Activated CD4-positive, alpha-beta T cell treated with anti-CD3 and anti-CD28 coated beads, Interleukin-2, amount 50 U/mL, for 1 hour (primary cell): ENCODE data around the gene BTBD6.
A peak's percentile ranks its signal among the peaks of the same experiment; 100 is the strongest.
"Not testable (repeated sequence)": the region's sequence is repeated elsewhere in the genome, so short reads cannot be mapped to it uniquely, and the experiment has no call there.

Experiments
- DNase-seq: peaks from one replicate; pipeline ENCODE4 v3.0.0-alpha.2; 2020

BTBD6 gene

GRCh38 chr14:105274637-105275036 is 26.3 kb downstream of the BTBD6 start:
- no peak for DNase-seq

GRCh38 chr14:105275267-105275946 is 27.1 kb downstream of the BTBD6 start:
- DNase-seq: no peak

GRCh38 chr14:105277448-105277847 is 29.1 kb downstream of the BTBD6 start:
- DNase-seq: not testable (repeated sequence)

GRCh38 chr14:105279642-105280361 is 31.5 kb downstream of the BTBD6 start:
- no peak for DNase-seq

GRCh38 chr14:105280525-105280924 is 32.2 kb downstream of the BTBD6 start:
- no peak for DNase-seq

- no peak for DNase-seq
Measured at GRCh38 chr14:105281371-105282097, 33.2 kb downstream of the BTBD6 start.

- no peak for DNase-seq
Measured at GRCh38 chr14:105282098-105282725, 33.9 kb downstream of the BTBD6 start.

- DNase-seq: no peak
Measured at GRCh38 chr14:105283028-105283427, 34.7 kb downstream of the BTBD6 start.

GRCh38 chr14:105283899-105284298 is 35.6 kb downstream of the BTBD6 start:
- DNase-seq: no peak

- DNase-seq: no peak
Measured at GRCh38 chr14:105285174-105285573, 36.8 kb downstream of the BTBD6 start.

GRCh38 chr14:105286759-105287144 is 38.4 kb downstream of the BTBD6 start:
- no peak for DNase-seq

- DNase-seq: no peak
Measured at GRCh38 chr14:105287249-105288102, 39.1 kb downstream of the BTBD6 start.

- not testable (repeated sequence) for DNase-seq
Measured at GRCh38 chr14:105288936-105289335, 40.6 kb downstream of the BTBD6 start.

- DNase-seq: no peak
Measured at GRCh38 chr14:105290621-105291346, 42.5 kb downstream of the BTBD6 start.

GRCh38 chr14:105292826-105293711 is 44.7 kb downstream of the BTBD6 start:
- DNase-seq: no peak

- DNase-seq: peak; percentile 68
Measured at GRCh38 chr14:105294142-105294597, 45.8 kb downstream of the BTBD6 start.

- not testable (repeated sequence) for DNase-seq
Measured at GRCh38 chr14:105297311-105297710, 49.0 kb downstream of the BTBD6 start.

- DNase-seq: no peak
Measured at GRCh38 chr14:105299654-105300541, 51.6 kb downstream of the BTBD6 start.
